Fibroblast of lung (primary cell): ENCODE data around the gene TOMM70. TPM values are rescaled to one million over a fixed set of nuclear protein-coding genes. Genes with fewer than 3 reads are reported as not detected.
A peak's percentile ranks its signal among the peaks of the same experiment; 100 is the strongest.
"Not testable (repeated sequence)": the region's sequence is repeated elsewhere in the genome, so short reads cannot be mapped to it uniquely, and the experiment has no call there.

Source experiments
- DNase-seq, 2 donors: peaks; one replicate each; pipeline versions ENCODE4 v3.0.0 to v3.0.0-alpha.2; 2010; ENCODE audit warnings: low read depth in 2 of 2
- H2AFZ ChIP-seq: 2 replicates; pipeline ENCODE4 v1.5.1; 2012; ENCODE audit warnings: low read length, control low read depth, inconsistent platforms
- H3K27ac ChIP-seq: 2 replicates; pipeline ENCODE4 v1.5.1; 2011; ENCODE audit warnings: low read length, control low read depth; ENCODE audit not compliant: insufficient read depth
- H3K27me3 ChIP-seq: 2 replicates; pipeline ENCODE4 v1.5.1; 2011; ENCODE audit warnings: mild to moderate bottlenecking, low read length; ENCODE audit not compliant: control insufficient read depth, insufficient read depth
- H3K36me3 ChIP-seq: 2 replicates; pipeline ENCODE4 v1.5.1; 2011; ENCODE audit warnings: low read length; ENCODE audit not compliant: control insufficient read depth, insufficient read depth
- H3K4me1 ChIP-seq: 2 replicates; pipeline ENCODE4 v1.5.1; 2011; ENCODE audit warnings: low read length; ENCODE audit not compliant: control insufficient read depth, insufficient read depth; ENCODE audit errors: extremely low read depth
- H3K4me2 ChIP-seq: 2 replicates; pipeline ENCODE4 v1.5.1; 2011; ENCODE audit warnings: low read length, control low read depth; ENCODE audit not compliant: insufficient read depth; ENCODE audit errors: extremely low read depth
- H3K4me3 ChIP-seq, 4 experiments: fragments of 200-600 bp in 1 of 4; sonication (generic) in 1 of 4; replicated peaks in 1 of 4; 2 replicates each; pipeline ENCODE4 v1.5.1; 2011 to 2016; ENCODE audit warnings: low read length in 4 of 4, low read depth in 3 of 4, mild to moderate bottlenecking in 3 of 4, control low read depth in 2 of 4, inconsistent platforms in 1 of 4, mixed read lengths in 1 of 4; ENCODE audit not compliant: insufficient read depth in 1 of 4; ENCODE audit errors: control extremely low read depth in 1 of 4
- H3K79me2 ChIP-seq: 2 replicates; pipeline ENCODE4 v1.5.1; 2012; ENCODE audit warnings: mild to moderate bottlenecking, low read length, inconsistent platforms; ENCODE audit not compliant: control insufficient read depth, insufficient read depth
- H3K9ac ChIP-seq: 2 replicates; pipeline ENCODE4 v1.5.1; 2011; ENCODE audit warnings: mild to moderate bottlenecking, low read length, control low read depth; ENCODE audit not compliant: insufficient read depth
- H3K9me3 ChIP-seq: 2 replicates; pipeline ENCODE4 v1.5.1; 2012; ENCODE audit warnings: low read depth, low read length; ENCODE audit not compliant: control insufficient read depth, insufficient read depth
- H4K20me1 ChIP-seq: 2 replicates; pipeline ENCODE4 v1.5.1; 2011; ENCODE audit warnings: low read length; ENCODE audit not compliant: control insufficient read depth, insufficient read depth; ENCODE audit errors: extremely low read depth
- CTCF ChIP-seq, 2 donors: IDR thresholded peaks in 1 of 2; conservative IDR thresholded peaks in 1 of 2; 1 replicate in 1 of 2; 2 replicates in 1 of 2; pipeline ENCODE4 v1.5.1; 2011 to 2012; ENCODE audit warnings: low read length in 2 of 2, control low read depth in 1 of 2, inconsistent platforms in 1 of 2, low read depth in 1 of 2, mild to moderate bottlenecking in 1 of 2
- EZH2 ChIP-seq: IDR thresholded peaks from 2 replicates; pipeline ENCODE4 v1.5.1; 2012; ENCODE audit warnings: low read length, control low read depth, mild to moderate bottlenecking; ENCODE audit errors: missing control alignments
- polyA minus RNA-seq: library from RNA; depleted of rRNA, polyadenylated mRNA; stranded (reverse); fragments of >200 nt; gene quantifications from 2 replicates; pipeline ENCODE4 v1.2.3, GENCODE V29; 2011; ENCODE audit warnings: low replicate concordance
- polyA plus RNA-seq, 2 donors: library from polyadenylated mRNA; depleted of rRNA in 1 of 2; stranded (reverse) in 1 of 2; unstranded in 1 of 2; fragments of >200 nt; gene quantifications; 2 replicates each; pipeline ENCODE4 v1.2.1, GENCODE V29; 2011 to 2012; ENCODE audit warnings: missing spikeins in 1 of 2
- total RNA-seq: library from RNA; depleted of rRNA; stranded (reverse); fragments of >200 nt; gene quantifications from 2 replicates; pipeline ENCODE4 v1.2.1, GENCODE V29; 2014

The TOMM70 gene
- total RNA-seq, result 50.8 and 56.1 TPM in 2 replicates
- polyA plus RNA-seq, result 41.8 and 44.2 TPM in 2 replicates
- 32.7 and 36.8 TPM in 2 replicates for polyA plus RNA-seq (2012)
- 2.8 and 6.1 TPM in 2 replicates for polyA minus RNA-seq

GRCh38 chr3:100400780-100401673 is at the start of gene TOMM70, which contains the start of gene LNP1:
TOMM70 (minus strand) TSS chr3:100401089; CDS start chr3:100400949, 140 bp downstream.
LNP1 (plus strand) TSS chr3:100401539; CDS start chr3:100429730, 28,191 bp downstream.
- Histone ChIP-seq H3K9me3 (no peaks in the 10 kb centered on the region), H3K36me3 (no peaks in the 10 kb centered on the region), H3K4me3 (peak within 1 kb of the TSS; percentile 71 to 97 (median 89)), H3K4me1 (no peaks in the 10 kb centered on the region), H3K27me3 (no peaks in the 10 kb centered on the region), H4K20me1 (no peaks in the 10 kb centered on the region), H3K27ac (peak within 1 kb of the TSS; percentile 98), H2AFZ (peak within 1 kb of the TSS; percentile 91), H3K9ac (peak within 1 kb of the TSS; percentile 90), H3K79me2 (peaks cover 65% of the 10 kb centered on the region), H3K4me2 (peak within 1 kb of the TSS; percentile 96)
- peak; percentile 96 for DNase-seq
- TF ChIP-seq CTCF (conservative IDR thresholded peaks at IDR 0.05 in 1 of 2, IDR thresholded peaks at IDR 0.05 in 1 of 2; ENCODE audit: low read depth in 1 of 2, low read length in 2 of 2) (no peak), EZH2 (no peak)

- no peaks in the 10 kb centered on the region for H3K36me3 ChIP-seq
- H3K27me3 ChIP-seq, result no peaks in the 10 kb centered on the region
- no peaks in the 10 kb centered on the region for H4K20me1 ChIP-seq
- no peak overlapping the region for H3K4me2 ChIP-seq
- no peaks in the 10 kb centered on the region for H3K9me3 ChIP-seq
- no peak overlapping the region for H3K9ac ChIP-seq
- DNase-seq, result no peak
- no peaks in the 10 kb centered on the region for H3K4me1 ChIP-seq
- H3K4me3 ChIP-seq, result no peak overlapping the region
- H2AFZ ChIP-seq, result no peak overlapping the region
- H3K79me2 ChIP-seq, result no peaks in the 10 kb centered on the region
- TF ChIP-seq CTCF (conservative IDR thresholded peaks at IDR 0.05 in 1 of 2, IDR thresholded peaks at IDR 0.05 in 1 of 2; ENCODE audit: low read depth in 1 of 2, low read length in 2 of 2) (no peak), EZH2 (no peak)
- no peak overlapping the region for H3K27ac ChIP-seq
Observed at GRCh38 chr3:100449214-100449613, 48.3 kb upstream of the TOMM70 start.

- no peaks in the 10 kb centered on the region for H3K9me3 ChIP-seq
- H2AFZ ChIP-seq, result no peak overlapping the region
- no peak overlapping the region for H3K9ac ChIP-seq
- TF ChIP-seq EZH2, result no peak
- no peak for TF ChIP-seq CTCF (conservative IDR thresholded peaks at IDR 0.05 in 1 of 2, IDR thresholded peaks at IDR 0.05 in 1 of 2; ENCODE audit: low read depth in 1 of 2, low read length in 2 of 2)
- DNase-seq, result no peak
- H3K4me2 ChIP-seq, result no peak overlapping the region
- H4K20me1 ChIP-seq, result no peaks in the 10 kb centered on the region
- no peaks in the 10 kb centered on the region for H3K79me2 ChIP-seq
- H3K4me1 ChIP-seq, result no peaks in the 10 kb centered on the region
- H3K4me3 ChIP-seq, result no peak overlapping the region
- no peaks in the 10 kb centered on the region for H3K36me3 ChIP-seq
- H3K27ac ChIP-seq, result no peak overlapping the region
- H3K27me3 ChIP-seq, result no peaks in the 10 kb centered on the region
Observed at GRCh38 chr3:100448079-100448478, 47.2 kb upstream of the TOMM70 start.

GRCh38 chr3:100447067-100447466 is 46.2 kb upstream of the TOMM70 start:
- H3K4me2 ChIP-seq, H3K27me3 ChIP-seq, H2AFZ ChIP-seq, H3K4me1 ChIP-seq, H4K20me1 ChIP-seq, H3K27ac ChIP-seq, H3K36me3 ChIP-seq, H3K9me3 ChIP-seq, DNase-seq, H3K9ac ChIP-seq, H3K4me3 ChIP-seq, H3K79me2 ChIP-seq: not testable (repeated sequence)
